ENCODE measurements around the gene RASSF10. TPM values are rescaled to one million over a fixed set of nuclear protein-coding genes. Genes with fewer than 3 reads are reported as not detected.

RASSF10 gene
- total and polyA plus RNA-seq, 2 experiments from 2014 or later: 0.53 to 9.5 TPM

- Histone ChIP-seq H3K4me2 (peak overlapping the region; percentile 89), H3K4me3 (peak overlapping the region; percentile 63), H3K79me2 (peaks cover 13% of the 10 kb centered on the region), H3K27ac (peak overlapping the region; percentile 52), H3K9me3 (ENCODE audit: low read depth) (no peaks in the 10 kb centered on the region), H3K36me3 (replicated peaks; ENCODE audit: insufficient read depth, low read depth) (no peaks in the 10 kb centered on the region), H2AFZ (peak overlapping the region; percentile 66), H3K4me1 (ENCODE audit: insufficient read depth) (peaks cover 16% of the 10 kb centered on the region), H4K20me1 (ENCODE audit: insufficient read depth, poor library complexity, severe bottlenecking) (no peaks in the 10 kb centered on the region), H3K27me3 (peaks cover 56% of the 10 kb centered on the region), H3K9me2 (replicated peaks; ENCODE audit: insufficient read depth) (no peaks in the 10 kb centered on the region)
- no peak for TF ChIP-seq CTCF (IDR thresholded peaks at IDR 0.05; ENCODE audit: poor library complexity)
- no peak for TF ChIP-seq EZH2 (IDR thresholded peaks at IDR 0.05; ENCODE audit: borderline replicate concordance)
- no peak for TF ChIP-seq EZH2phosphoT487 (IDR thresholded peaks at IDR 0.05; ENCODE audit: low read depth, severe bottlenecking, unreplicated experiment)
- no peak for DNase-seq (ENCODE audit: low spot score)
- under 1% methylated on average over 46 of the region's 48 CpGs for WGBS (ENCODE audit: low lambda C conversion rate, missing lambda C conversion rate)
Observed at GRCh38 chr11:13009476-13009920, 382 bp downstream of the RASSF10 start.

DNA sequence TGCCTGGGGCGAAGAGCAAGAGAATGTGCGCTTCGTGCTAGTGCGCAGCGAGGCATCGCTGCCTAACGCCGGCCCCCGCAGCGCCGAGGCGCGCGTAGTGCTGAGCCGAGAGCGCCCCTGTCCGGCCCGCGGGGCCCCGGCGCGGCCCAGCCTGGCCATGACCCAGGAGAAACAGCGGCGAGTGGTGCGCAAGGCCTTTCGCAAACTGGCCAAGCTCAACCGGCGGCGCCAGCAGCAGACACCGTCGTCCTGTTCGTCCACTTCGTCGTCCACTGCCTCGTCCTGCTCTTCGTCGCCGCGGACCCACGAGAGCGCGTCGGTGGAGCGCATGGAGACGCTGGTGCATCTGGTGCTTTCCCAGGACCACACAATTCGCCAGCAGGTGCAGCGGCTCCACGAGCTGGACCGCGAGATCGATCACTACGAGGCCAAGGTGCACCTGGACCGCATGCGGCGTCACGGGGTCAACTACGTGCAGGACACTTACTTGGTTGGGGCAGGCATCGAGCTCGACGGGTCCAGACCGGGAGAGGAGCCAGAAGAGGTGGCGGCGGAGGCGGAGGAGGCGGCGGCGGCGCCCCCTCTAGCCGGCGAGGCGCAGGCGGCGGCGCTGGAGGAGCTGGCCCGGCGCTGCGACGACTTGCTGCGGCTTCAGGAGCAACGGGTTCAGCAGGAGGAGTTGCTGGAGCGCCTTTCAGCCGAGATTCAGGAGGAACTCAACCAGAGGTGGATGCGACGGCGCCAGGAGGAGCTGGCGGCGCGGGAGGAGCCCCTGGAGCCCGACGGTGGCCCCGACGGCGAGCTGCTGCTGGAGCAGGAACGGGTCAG is 1.0 kb downstream of the RASSF10 start:
- Histone ChIP-seq H3K79me2 (peaks cover 13% of the 10 kb centered on the region), H3K27ac (peak overlapping the region; percentile 5), H3K4me1 (ENCODE audit: insufficient read depth) (peaks cover 19% of the 10 kb centered on the region), H3K4me2 (peak overlapping the region; percentile 89), H3K9me3 (ENCODE audit: low read depth) (no peaks in the 10 kb centered on the region), H3K4me3 (peak overlapping the region; percentile 63), H3K9me2 (replicated peaks; ENCODE audit: insufficient read depth) (no peaks in the 10 kb centered on the region), H3K27me3 (peaks cover 60% of the 10 kb centered on the region), H4K20me1 (ENCODE audit: insufficient read depth, poor library complexity, severe bottlenecking) (no peaks in the 10 kb centered on the region), H2AFZ (peak overlapping the region; percentile 66), H3K36me3 (replicated peaks; ENCODE audit: insufficient read depth, low read depth) (no peaks in the 10 kb centered on the region)
- no peak for TF ChIP-seq CTCF (IDR thresholded peaks at IDR 0.05; ENCODE audit: poor library complexity)
- TF ChIP-seq EZH2 (IDR thresholded peaks at IDR 0.05; ENCODE audit: borderline replicate concordance): no peak
- TF ChIP-seq EZH2phosphoT487 (IDR thresholded peaks at IDR 0.05; ENCODE audit: low read depth, severe bottlenecking, unreplicated experiment): no peak
- 3% methylated on average over 86 of the region's 94 CpGs for WGBS (ENCODE audit: low lambda C conversion rate, missing lambda C conversion rate)
- peak; percentile 52 for DNase-seq (ENCODE audit: low spot score)

GRCh38 chr11:13010749-13011465 is 1.8 kb downstream of the RASSF10 start:
- H2AFZ ChIP-seq: peak overlapping the region; percentile 41
- WGBS (ENCODE audit: low lambda C conversion rate, missing lambda C conversion rate): 5% methylated on average over 36 of the region's 37 CpGs
- H3K9me3 ChIP-seq (ENCODE audit: low read depth): no peaks in the 10 kb centered on the region
- DNase-seq (ENCODE audit: low spot score): peak; percentile 34
- H3K4me3 ChIP-seq: peak overlapping the region; percentile 63
- peaks cover 12% of the 10 kb centered on the region for H3K79me2 ChIP-seq
- H3K27me3 ChIP-seq: peaks cover 64% of the 10 kb centered on the region
- no peaks in the 10 kb centered on the region for H4K20me1 ChIP-seq (ENCODE audit: insufficient read depth, poor library complexity, severe bottlenecking)
- no peak for TF ChIP-seq EZH2phosphoT487 (IDR thresholded peaks at IDR 0.05; ENCODE audit: low read depth, severe bottlenecking, unreplicated experiment)
- TF ChIP-seq CTCF (IDR thresholded peaks at IDR 0.05; ENCODE audit: poor library complexity): no peak
- no peak for TF ChIP-seq EZH2 (IDR thresholded peaks at IDR 0.05; ENCODE audit: borderline replicate concordance)
- peak overlapping the region; percentile 5 for H3K27ac ChIP-seq
- no peaks in the 10 kb centered on the region for H3K9me2 ChIP-seq (replicated peaks; ENCODE audit: insufficient read depth)
- H3K4me2 ChIP-seq: peak overlapping the region; percentile 89
- no peaks in the 10 kb centered on the region for H3K36me3 ChIP-seq (replicated peaks; ENCODE audit: insufficient read depth, low read depth)
- H3K4me1 ChIP-seq (ENCODE audit: insufficient read depth): peaks cover 19% of the 10 kb centered on the region
